Measurements from ENCODE around the gene TGFBR3L.
A peak's percentile ranks its signal among the peaks of the same experiment; 100 is the strongest.

DNA sequence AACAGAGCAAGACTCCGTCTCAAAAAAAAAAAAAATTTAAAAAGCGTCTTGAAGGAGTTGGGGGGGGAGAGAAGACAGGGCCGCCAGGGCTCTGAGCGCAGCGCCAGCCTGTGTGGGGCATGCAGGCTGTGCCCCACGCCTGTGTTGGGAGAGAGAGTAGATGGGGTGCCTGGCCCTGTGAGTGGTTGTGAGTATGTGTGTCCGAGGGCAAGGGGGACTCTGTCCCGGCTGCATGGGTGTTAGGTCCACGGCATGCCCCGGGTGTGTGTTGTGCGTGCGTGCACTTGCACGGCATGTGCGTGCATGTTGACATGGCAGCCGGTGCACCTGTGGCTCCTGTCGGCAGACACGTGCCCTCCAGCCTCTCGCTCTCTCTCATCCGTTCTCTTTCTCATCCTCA is 7.5 kb upstream of the TGFBR3L start:
- TF ChIP-seq POLR2AphosphoS5 (IDR thresholded peaks at IDR 0.05; ENCODE audit: low read length) (0 out of 2 replicates have a peak, but pooled peaks have one; percentile 36), EP300 (IDR thresholded peaks at IDR 0.05; ENCODE audit: borderline replicate concordance in 1 of 2, control insufficient read depth in 1 of 2, low read depth in 2 of 2, low read length in 2 of 2) (no peak), IRF5 (IDR thresholded peaks at IDR 0.05; ENCODE audit: borderline replicate concordance) (no peak), SIN3A (IDR thresholded peaks at IDR 0.05; ENCODE audit: low read depth, low read length) (no peak), NR2F1 (conservative IDR thresholded peaks at IDR 0.05) (no peak), GABPA (IDR thresholded peaks at IDR 0.05; ENCODE audit: low read depth) (no peak), NBN (IDR thresholded peaks at IDR 0.05) (no peak), EZH2 (IDR thresholded peaks at IDR 0.05; ENCODE audit: borderline replicate concordance, control insufficient read depth, low read depth, low read length) (no peak), KDM1A (IDR thresholded peaks at IDR 0.05; ENCODE audit: borderline replicate concordance) (no peak), MXI1 (IDR thresholded peaks at IDR 0.05; ENCODE audit: low read depth, low read length) (no peak), SUZ12 (IDR thresholded peaks at IDR 0.05; ENCODE audit: unreplicated experiment) (no peak), TARDBP (IDR thresholded peaks at IDR 0.05; ENCODE audit: borderline replicate concordance) (no peak)
- TF ChIP-seq, protein P1, sequence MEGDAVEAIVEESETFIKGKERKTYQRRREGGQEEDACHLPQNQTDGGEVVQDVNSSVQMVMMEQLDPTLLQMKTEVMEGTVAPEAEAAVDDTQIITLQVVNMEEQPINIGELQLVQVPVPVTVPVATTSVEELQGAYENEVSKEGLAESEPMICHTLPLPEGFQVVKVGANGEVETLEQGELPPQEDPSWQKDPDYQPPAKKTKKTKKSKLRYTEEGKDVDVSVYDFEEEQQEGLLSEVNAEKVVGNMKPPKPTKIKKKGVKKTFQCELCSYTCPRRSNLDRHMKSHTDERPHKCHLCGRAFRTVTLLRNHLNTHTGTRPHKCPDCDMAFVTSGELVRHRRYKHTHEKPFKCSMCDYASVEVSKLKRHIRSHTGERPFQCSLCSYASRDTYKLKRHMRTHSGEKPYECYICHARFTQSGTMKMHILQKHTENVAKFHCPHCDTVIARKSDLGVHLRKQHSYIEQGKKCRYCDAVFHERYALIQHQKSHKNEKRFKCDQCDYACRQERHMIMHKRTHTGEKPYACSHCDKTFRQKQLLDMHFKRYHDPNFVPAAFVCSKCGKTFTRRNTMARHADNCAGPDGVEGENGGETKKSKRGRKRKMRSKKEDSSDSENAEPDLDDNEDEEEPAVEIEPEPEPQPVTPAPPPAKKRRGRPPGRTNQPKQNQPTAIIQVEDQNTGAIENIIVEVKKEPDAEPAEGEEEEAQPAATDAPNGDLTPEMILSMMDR (IDR thresholded peaks at IDR 0.05 in 2 of 3, conservative IDR thresholded peaks at IDR 0.05 in 1 of 3; ENCODE audit: control insufficient read depth in 2 of 3, extremely low read depth in 1 of 3, insufficient read depth in 1 of 3, low read depth in 3 of 3, low read length in 3 of 3): no peak
- TF ChIP-seq, protein P2, sequence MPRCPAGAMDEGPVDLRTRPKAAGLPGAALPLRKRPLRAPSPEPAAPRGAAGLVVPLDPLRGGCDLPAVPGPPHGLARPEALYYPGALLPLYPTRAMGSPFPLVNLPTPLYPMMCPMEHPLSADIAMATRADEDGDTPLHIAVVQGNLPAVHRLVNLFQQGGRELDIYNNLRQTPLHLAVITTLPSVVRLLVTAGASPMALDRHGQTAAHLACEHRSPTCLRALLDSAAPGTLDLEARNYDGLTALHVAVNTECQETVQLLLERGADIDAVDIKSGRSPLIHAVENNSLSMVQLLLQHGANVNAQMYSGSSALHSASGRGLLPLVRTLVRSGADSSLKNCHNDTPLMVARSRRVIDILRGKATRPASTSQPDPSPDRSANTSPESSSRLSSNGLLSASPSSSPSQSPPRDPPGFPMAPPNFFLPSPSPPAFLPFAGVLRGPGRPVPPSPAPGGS (IDR thresholded peaks at IDR 0.05; ENCODE audit: borderline replicate concordance, insufficient read depth, low read depth, low read length, poor library complexity, severe bottlenecking): peak; percentile 96

Data from GM12878 (cell line).